Panc1 (cell line): ENCODE data around the gene IRX5.

Experiments
- CTCF ChIP-seq: fragments of 450-650 bp; IDR thresholded peaks from 2 replicates; pipeline ENCODE4 v1.5.1; 2017; ENCODE audit warnings: mild to moderate bottlenecking
- POLR2AphosphoS5 ChIP-seq: IDR thresholded peaks from 2 replicates; pipeline ENCODE4 v1.6.1; 2012; ENCODE audit warnings: mild to moderate bottlenecking, low read depth, low read length, moderate library complexity
- REST ChIP-seq, 2 experiments: IDR thresholded peaks; 2 replicates each; pipeline ENCODE4 v1.6.1; 2011 to 2012; ENCODE audit warnings: low read depth in 2 of 2, control low read depth in 1 of 2, low read length in 1 of 2, mild to moderate bottlenecking in 1 of 2, moderate library complexity in 1 of 2; ENCODE audit not compliant: insufficient read depth in 1 of 2
- SIN3A ChIP-seq: IDR thresholded peaks from 2 replicates; pipeline ENCODE4 v1.6.1; 2012; ENCODE audit warnings: low read depth, mild to moderate bottlenecking, low read length, moderate library complexity, borderline replicate concordance; ENCODE audit not compliant: insufficient read depth

- no peak for TF ChIP-seq POLR2AphosphoS5
- TF ChIP-seq CTCF = no peak
- TF ChIP-seq REST (IDR thresholded peaks at IDR 0.05; ENCODE audit: insufficient read depth in 1 of 2, low read depth in 2 of 2, low read length in 1 of 2) = no peak
- no peak for TF ChIP-seq SIN3A
Observed at GRCh38 chr16:54891346-54891745, 39.3 kb upstream of the IRX5 start.
